Skin of body (tissue), 2 donors: ENCODE measurements around the gene RETNLB. TPM values are rescaled to one million over a fixed set of nuclear protein-coding genes. Genes with fewer than 3 reads are reported as not detected.

ENCODE experiments used
- DNase-seq: peaks from one replicate; lab custom pipeline; 2025; lab: John Stamatoyannopoulos, UW
- total RNA-seq: library from RNA; depleted of rRNA; stranded (reverse); fragments of >200 nt; gene quantifications from one replicate; pipeline ENCODE4 v1.2.3, GENCODE V29; 2014

Gene RETNLB
- not detected for total RNA-seq

- DNase-seq: no peak
These were observed at the start of gene RETNLB for GRCh38 chr3:108757404-108757982. RETNLB (minus strand) TSS chr3:108757410; CDS start chr3:108757185, 225 bp downstream.

GRCh38 chr3:108806316-108806715 lies 49.1 kb upstream of the RETNLB start:
- no peak for DNase-seq

- no peak for DNase-seq
These were observed 47.8 kb upstream of the RETNLB start for GRCh38 chr3:108804966-108805365.

- DNase-seq: no peak
These were observed 47.2 kb upstream of the RETNLB start for GRCh38 chr3:108804437-108804836.

- DNase-seq: no peak
These were observed 34.3 kb upstream of the RETNLB start for GRCh38 chr3:108791473-108791872.

GRCh38 chr3:108780235-108780634 lies 23.0 kb upstream of the RETNLB start:
- no peak for DNase-seq

- DNase-seq: no peak
These were observed 22.3 kb upstream of the RETNLB start for GRCh38 chr3:108779496-108779895.

- DNase-seq: no peak
These were observed 18.4 kb upstream of the RETNLB start for GRCh38 chr3:108775649-108776048.

GRCh38 chr3:108767253-108767652 lies 10.0 kb upstream of the RETNLB start:
- DNase-seq: no peak

- DNase-seq: no peak
These were observed 1.5 kb downstream of the RETNLB start for GRCh38 chr3:108755686-108756085.

- no peak for DNase-seq
These were observed 12.4 kb downstream of the RETNLB start for GRCh38 chr3:108744762-108745161.

- no peak for DNase-seq
These were observed 14.3 kb downstream of the RETNLB start for GRCh38 chr3:108742929-108743328.

GRCh38 chr3:108736821-108737220 lies 20.4 kb downstream of the RETNLB start:
- no peak for DNase-seq

GRCh38 chr3:108728934-108729333 lies 28.3 kb downstream of the RETNLB start:
- DNase-seq: no peak

- no peak for DNase-seq
These were observed 29.1 kb downstream of the RETNLB start for GRCh38 chr3:108728105-108728504.

- no peak for DNase-seq
These were observed 33.1 kb downstream of the RETNLB start for GRCh38 chr3:108724101-108724500.

- no peak for DNase-seq
These were observed 34.5 kb downstream of the RETNLB start for GRCh38 chr3:108722724-108723123.

- DNase-seq: no peak
These were observed 37.9 kb downstream of the RETNLB start for GRCh38 chr3:108719178-108719806.

GRCh38 chr3:108718454-108718853 lies 38.8 kb downstream of the RETNLB start:
- DNase-seq: no peak

- no peak for DNase-seq
These were observed 43.4 kb downstream of the RETNLB start for GRCh38 chr3:108713816-108714215.

GRCh38 chr3:108713009-108713516 lies 44.1 kb downstream of the RETNLB start:
- no peak for DNase-seq
